ENCODE results near the gene PLEKHG1. TPM values are rescaled to one million over a fixed set of nuclear protein-coding genes. Genes with fewer than 3 reads are reported as not detected.

Gene PLEKHG1
- total RNA-seq, 6 donors from 2014 or later: 16.3 to 45.4 (median 29.2) TPM

DNA sequence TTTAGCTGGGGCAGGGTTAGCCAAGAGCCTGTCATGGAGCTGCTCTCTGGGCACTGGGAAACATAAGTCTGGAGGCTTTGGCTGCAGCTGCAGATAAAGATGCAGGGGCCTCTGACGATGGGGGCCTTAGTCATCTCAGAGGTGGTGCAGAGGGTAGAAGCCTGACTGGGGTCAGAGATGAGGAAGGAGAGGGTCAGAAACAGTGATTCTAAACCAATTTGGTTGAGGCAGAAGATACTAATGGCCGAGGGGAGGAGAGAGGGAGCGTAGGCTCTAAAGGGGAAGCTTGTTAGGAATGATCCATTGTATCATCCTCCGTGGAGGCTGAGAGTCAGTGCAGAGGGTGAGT is 33.8 kb downstream of the PLEKHG1 start:
- H3K36me3 ChIP-seq: no peaks in the 10 kb centered on the region
- no peak for ATAC-seq (ENCODE audit: low FRiP score in 2 of 2)
- peak overlapping the region in 3 of 4 donors; percentile 15 to 58 (median 46) for H3K27ac ChIP-seq
- TF ChIP-seq EP300 (IDR thresholded peaks at IDR 0.05): no peak
- TF ChIP-seq, protein P1, sequence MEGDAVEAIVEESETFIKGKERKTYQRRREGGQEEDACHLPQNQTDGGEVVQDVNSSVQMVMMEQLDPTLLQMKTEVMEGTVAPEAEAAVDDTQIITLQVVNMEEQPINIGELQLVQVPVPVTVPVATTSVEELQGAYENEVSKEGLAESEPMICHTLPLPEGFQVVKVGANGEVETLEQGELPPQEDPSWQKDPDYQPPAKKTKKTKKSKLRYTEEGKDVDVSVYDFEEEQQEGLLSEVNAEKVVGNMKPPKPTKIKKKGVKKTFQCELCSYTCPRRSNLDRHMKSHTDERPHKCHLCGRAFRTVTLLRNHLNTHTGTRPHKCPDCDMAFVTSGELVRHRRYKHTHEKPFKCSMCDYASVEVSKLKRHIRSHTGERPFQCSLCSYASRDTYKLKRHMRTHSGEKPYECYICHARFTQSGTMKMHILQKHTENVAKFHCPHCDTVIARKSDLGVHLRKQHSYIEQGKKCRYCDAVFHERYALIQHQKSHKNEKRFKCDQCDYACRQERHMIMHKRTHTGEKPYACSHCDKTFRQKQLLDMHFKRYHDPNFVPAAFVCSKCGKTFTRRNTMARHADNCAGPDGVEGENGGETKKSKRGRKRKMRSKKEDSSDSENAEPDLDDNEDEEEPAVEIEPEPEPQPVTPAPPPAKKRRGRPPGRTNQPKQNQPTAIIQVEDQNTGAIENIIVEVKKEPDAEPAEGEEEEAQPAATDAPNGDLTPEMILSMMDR (IDR thresholded peaks at IDR 0.05): no peak
- TF ChIP-seq POLR2AphosphoS5 (IDR thresholded peaks at IDR 0.05): no peak
- TF ChIP-seq POLR2A (IDR thresholded peaks at IDR 0.05): no peak
- no peaks in the 10 kb centered on the region for H3K9me3 ChIP-seq
- H3K4me3 ChIP-seq: peak overlapping the region in 3 of 4 donors; percentile 6 to 24 (median 24)
- WGBS, 2 donors: 81 to 84% methylated on average over 4 of the region's 4 CpGs
- H3K4me1 ChIP-seq: peaks cover 12 to 26% (median 23%) of the 10 kb centered on the region in 4 donors
- no peaks in the 10 kb centered on the region for H3K27me3 ChIP-seq
- DNase-seq: no peak

DNA sequence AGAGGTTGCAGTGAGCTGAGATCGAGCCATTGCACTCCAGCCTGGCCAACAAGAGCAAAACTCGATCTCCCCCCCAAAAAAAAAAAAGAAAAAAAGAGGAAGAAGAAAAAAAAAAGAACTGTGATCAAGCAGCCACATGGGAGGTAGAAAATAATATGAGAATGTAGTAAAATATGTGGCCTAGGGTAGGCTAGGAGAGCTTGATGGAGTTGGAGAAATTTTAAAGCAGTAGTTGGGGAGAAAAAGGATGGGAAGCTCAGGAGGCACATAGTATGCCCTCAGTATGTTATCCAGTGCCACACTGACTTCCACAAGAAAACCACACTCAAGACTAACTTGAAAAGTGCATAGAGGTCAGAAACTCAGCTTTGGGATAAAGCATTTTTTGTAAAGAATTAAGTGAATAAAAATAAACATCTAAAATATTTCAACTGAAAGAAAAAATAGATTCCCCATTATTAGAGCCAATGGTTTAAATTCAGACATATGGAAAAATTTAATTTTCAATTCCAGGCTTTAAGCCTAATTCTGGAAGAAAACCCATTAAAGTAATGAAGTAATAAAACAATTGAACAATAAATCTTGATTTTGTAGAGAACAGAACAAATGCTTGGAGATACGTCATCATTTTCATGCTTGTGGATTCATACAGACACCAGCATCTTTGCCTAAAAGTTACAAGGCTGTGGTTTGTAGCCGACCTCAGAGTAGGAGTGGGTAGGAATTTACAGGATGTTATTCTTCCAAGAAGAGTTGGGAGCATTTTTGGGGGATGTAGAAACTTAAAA is 34.7 kb downstream of the PLEKHG1 start:
- Histone ChIP-seq H3K9me3 (no peaks in the 10 kb centered on the region), H3K4me1 (peaks cover 15 to 31% (median 29%) of the 10 kb centered on the region in 4 donors), H3K27me3 (no peaks in the 10 kb centered on the region), H3K27ac (no peak overlapping the region), H3K36me3 (no peaks in the 10 kb centered on the region), H3K4me3 (no peak overlapping the region)
- TF ChIP-seq EP300 (IDR thresholded peaks at IDR 0.05) (no peak), POLR2A (IDR thresholded peaks at IDR 0.05) (no peak), POLR2AphosphoS5 (IDR thresholded peaks at IDR 0.05) (no peak)
- TF ChIP-seq, protein P1 (IDR thresholded peaks at IDR 0.05): no peak
- 63 to 68% methylated on average over 4 of the region's 4 CpGs for WGBS, 2 donors
- no peak for ATAC-seq (ENCODE audit: low FRiP score in 2 of 2)
- no peak for DNase-seq

DNA sequence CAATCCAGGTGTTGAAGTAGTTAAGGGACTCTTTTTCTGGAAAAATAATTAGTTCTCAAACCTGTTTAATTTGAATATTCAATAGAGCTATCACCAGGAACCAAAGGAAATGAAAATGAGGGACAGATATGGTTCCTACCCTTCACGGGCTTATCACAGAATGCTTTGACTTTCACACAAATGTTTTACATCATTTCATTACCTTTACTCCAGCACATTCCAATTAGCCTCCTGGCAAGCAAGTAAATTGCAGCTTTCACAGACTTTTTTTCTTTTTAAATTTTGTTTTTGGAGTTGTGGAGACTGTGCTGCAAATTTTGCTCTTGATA is 35.2 kb downstream of the PLEKHG1 start:
- peaks cover 15 to 31% (median 29%) of the 10 kb centered on the region in 4 donors for H3K4me1 ChIP-seq
- ATAC-seq (ENCODE audit: low FRiP score in 2 of 2) (no peak), DNase-seq (no peak)
- no peaks in the 10 kb centered on the region for H3K9me3 ChIP-seq
- H3K27ac ChIP-seq: no peak overlapping the region
- no peak overlapping the region for H3K4me3 ChIP-seq
- no peaks in the 10 kb centered on the region for H3K36me3 ChIP-seq
- no peak for TF ChIP-seq POLR2AphosphoS5 (IDR thresholded peaks at IDR 0.05)
- WGBS, 2 donors: 69 to 77% methylated on average over 1 of the region's 1 CpG
- H3K27me3 ChIP-seq: no peaks in the 10 kb centered on the region

DNA sequence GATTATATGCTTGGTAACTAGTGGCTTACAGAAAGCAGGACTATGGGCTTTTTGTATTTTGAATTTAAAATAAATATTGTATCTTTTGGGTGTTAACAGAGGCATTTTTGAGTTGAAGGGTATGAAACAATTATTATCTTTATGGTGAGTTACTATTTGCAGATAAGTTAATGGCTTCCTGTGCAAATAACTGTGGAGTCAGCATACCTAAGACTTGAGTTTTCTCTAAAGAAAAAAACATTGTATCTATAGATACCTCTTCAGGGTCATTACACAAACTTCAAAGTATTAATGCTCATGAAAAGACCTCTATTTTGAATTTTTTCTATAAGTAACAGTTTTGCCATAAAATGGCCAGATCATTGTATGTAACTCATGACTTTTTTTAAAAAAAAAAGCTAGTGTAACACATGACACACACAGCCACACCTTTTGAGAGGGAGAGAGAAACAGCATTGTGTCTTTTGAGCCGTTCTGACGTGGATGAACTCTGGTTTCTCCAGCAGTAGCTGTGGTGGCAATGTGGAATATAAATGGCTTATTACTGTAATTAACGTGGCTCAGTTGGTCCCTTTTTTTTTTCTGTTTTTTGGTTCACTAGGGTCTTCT is 36.3 kb downstream of the PLEKHG1 start:
- Histone ChIP-seq H3K27ac (no peak overlapping the region), H3K4me1 (peaks cover 15 to 37% (median 30%) of the 10 kb centered on the region in 4 donors), H3K36me3 (no peaks in the 10 kb centered on the region), H3K4me3 (no peak overlapping the region), H3K9me3 (no peaks in the 10 kb centered on the region), H3K27me3 (no peaks in the 10 kb centered on the region)
- DNase-seq: no peak
- no peak for ATAC-seq (ENCODE audit: low FRiP score in 2 of 2)
- 70 to 72% methylated on average over 3 of the region's 3 CpGs for WGBS, 2 donors
- TF ChIP-seq POLR2A (IDR thresholded peaks at IDR 0.05) (no peak), POLR2AphosphoS5 (IDR thresholded peaks at IDR 0.05) (no peak), EP300 (IDR thresholded peaks at IDR 0.05) (no peak)
- TF ChIP-seq, protein P1 (IDR thresholded peaks at IDR 0.05): no peak

DNA sequence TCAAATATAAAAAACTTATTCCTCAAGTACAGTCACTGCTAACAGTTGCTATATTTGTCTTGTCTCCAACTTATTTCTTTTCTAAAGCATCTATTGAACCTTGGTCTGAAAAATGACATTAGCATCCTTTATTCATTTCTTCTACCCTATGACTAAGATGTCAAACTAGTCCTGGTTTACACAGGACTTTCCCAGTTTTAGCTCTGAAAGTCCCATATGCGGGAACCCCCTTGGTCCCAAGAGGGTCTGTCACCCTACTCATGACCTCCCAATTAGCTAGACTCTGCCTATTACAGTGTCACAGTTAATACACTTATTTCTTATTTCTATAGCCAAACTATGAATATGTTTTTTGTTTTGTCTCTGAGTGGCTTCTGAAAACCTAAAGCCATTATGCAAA is 37.1 kb downstream of the PLEKHG1 start:
- 80 to 90% methylated on average over 1 of the region's 1 CpG for WGBS, 2 donors

More for the DNA sequence above, 37.1 kb downstream of the PLEKHG1 start:
- TF ChIP-seq, protein P1 (IDR thresholded peaks at IDR 0.05): no peak
- no peak for TF ChIP-seq EP300 (IDR thresholded peaks at IDR 0.05)
- no peak for TF ChIP-seq POLR2AphosphoS5 (IDR thresholded peaks at IDR 0.05)
- TF ChIP-seq POLR2A (IDR thresholded peaks at IDR 0.05): no peak
- H3K4me3 ChIP-seq: no peak overlapping the region
- DNase-seq (no peak), ATAC-seq (ENCODE audit: low FRiP score in 2 of 2) (no peak)
- peaks cover 15 to 41% (median 33%) of the 10 kb centered on the region in 4 donors for H3K4me1 ChIP-seq
- no peaks in the 10 kb centered on the region for H3K27me3 ChIP-seq
- no peaks in the 10 kb centered on the region for H3K36me3 ChIP-seq
- H3K9me3 ChIP-seq: no peaks in the 10 kb centered on the region
- H3K27ac ChIP-seq: no peak overlapping the region
